Upper lobe of left lung (tissue), 6 donors: ENCODE results near the gene GLT8D1. TPM values are rescaled to one million over a fixed set of nuclear protein-coding genes. Genes with fewer than 3 reads are reported as not detected.

Experiments
- ATAC-seq, 2 donors: fragments of 200-7000 bp; cut with Tn5 transposase; one replicate each; pipeline ENCODE4 v1.9.1; 2022; ENCODE audit warnings: mild to moderate bottlenecking in 2 of 2, moderate library complexity in 2 of 2; ENCODE audit not compliant: low FRiP score in 2 of 2
- DNase-seq, 2 donors: peaks; one replicate each; pipeline ENCODE4 v3.0.0-alpha.2; 2019 to 2020
- H3K27ac ChIP-seq, 4 donors: fragments of 200-600 bp; sonication (generic); one replicate each; pipeline ENCODE4 v1.5.1; 2016 to 2019
- H3K27me3 ChIP-seq, 4 donors: fragments of 200-600 bp; sonication (generic); one replicate each; pipeline ENCODE4 v1.5.1; 2017 to 2019
- H3K36me3 ChIP-seq, 4 donors: fragments of 200-600 bp; sonication (generic); one replicate each; pipeline ENCODE4 v1.5.1; 2016 to 2019
- H3K4me1 ChIP-seq, 4 donors: fragments of 200-600 bp; sonication (generic); one replicate each; pipeline ENCODE4 v1.5.1; 2018 to 2019
- H3K4me3 ChIP-seq, 4 donors: fragments of 200-600 bp; sonication (generic); one replicate each; pipeline ENCODE4 v1.5.1; 2017 to 2019; ENCODE audit warnings: mild to moderate bottlenecking in 2 of 4, moderate library complexity in 1 of 4
- H3K9me3 ChIP-seq, 4 donors: fragments of 200-600 bp; sonication (generic); one replicate each; pipeline ENCODE4 v1.5.1; 2018 to 2019
- CTCF ChIP-seq, 6 experiments: fragments of 450-650 bp in 4 of 6; fragments of 200-600 bp in 2 of 6; sonication (generic) in 2 of 6; IDR thresholded peaks; one replicate each; pipeline ENCODE4 v1.5.1; 2016 to 2019; ENCODE audit warnings: antibody characterized with exemption in 6 of 6
- EP300 ChIP-seq, 4 donors: sonication (generic); formaldehyde crosslinking; IDR thresholded peaks; one replicate each; pipeline ENCODE4 v1.5.1; 2017; ENCODE audit warnings: antibody characterized with exemption in 4 of 4, control low read depth in 2 of 4
- POLR2A ChIP-seq, 4 donors: fragments of 450-650 bp; IDR thresholded peaks; one replicate each; pipeline ENCODE4 v1.5.1; 2016 to 2017; ENCODE audit warnings: antibody characterized with exemption in 4 of 4, mild to moderate bottlenecking in 2 of 4
- POLR2AphosphoS5 ChIP-seq, 2 donors: sonication (generic); formaldehyde crosslinking; IDR thresholded peaks; one replicate each; pipeline ENCODE4 v1.5.1; 2017; ENCODE audit warnings: antibody characterized with exemption in 2 of 2
- WGBS, 2 donors: methylation state at CpG; one replicate each; pipeline ENCODE4 v1.1.5; 2017 to 2018; 5-methylcytosine and 5-hydroxymethylcytosine counted together
- total RNA-seq, 6 donors: library from RNA; depleted of rRNA in 4 of 6; stranded (reverse); fragments of >200 nt in 4 of 6; gene quantifications; one replicate each; pipeline versions ENCODE4 v1.1.0 to v1.2.1, GENCODE V29; 2016 to 2021
- donor health status: DM: no; HTN: no; CAD: no; lungs with moderate emphysema.
- donor health status: DM: no; HTN: yes; CAD: no; lungs with severe emphysema.

GLT8D1 gene
- total RNA-seq, 6 donors from 2014 or later: 29.3 to 70.2 (median 38.6) TPM

- TF ChIP-seq CTCF (IDR thresholded peaks at IDR 0.05) (no peak), POLR2AphosphoS5 (IDR thresholded peaks at IDR 0.05) (no peak), POLR2A (IDR thresholded peaks at IDR 0.05) (no peak), EP300 (IDR thresholded peaks at IDR 0.05) (no peak)
- peaks cover 0 to 17% (median 13%) of the 10 kb centered on the region in 4 donors for H3K4me1 ChIP-seq
- H3K36me3 ChIP-seq: peaks cover 0 to 3% (median 0%) of the 10 kb centered on the region in 4 donors
- no peaks in the 10 kb centered on the region for H3K9me3 ChIP-seq
- DNase-seq (no peak), ATAC-seq (no peak)
- no peaks in the 10 kb centered on the region for H3K27me3 ChIP-seq
- H3K4me3 ChIP-seq: no peak overlapping the region
- H3K27ac ChIP-seq: no peak overlapping the region
- WGBS, 2 donors: 93 to 94% methylated on average over 7 of the region's 7 CpGs
These were observed 16.9 kb upstream of the GLT8D1 start for GRCh38 chr3:52722491-52722890.

- H3K27ac ChIP-seq: peak overlapping the region in 1 of 4 donors; percentile 13
- no peaks in the 10 kb centered on the region for H3K9me3 ChIP-seq
- TF ChIP-seq CTCF (IDR thresholded peaks at IDR 0.05) (no peak), POLR2A (IDR thresholded peaks at IDR 0.05) (no peak)
- H3K36me3 ChIP-seq: peaks cover 0 to 3% (median 0%) of the 10 kb centered on the region in 4 donors
- H3K27me3 ChIP-seq: no peaks in the 10 kb centered on the region
- DNase-seq: no peak
- peaks cover 0 to 17% (median 13%) of the 10 kb centered on the region in 4 donors for H3K4me1 ChIP-seq
- no peak for ATAC-seq
- H3K4me3 ChIP-seq: no peak overlapping the region
- 84 to 94% methylated on average over 1 of the region's 1 CpG for WGBS, 2 donors
These were observed 16.1 kb upstream of the GLT8D1 start for GRCh38 chr3:52721730-52722008.

- Histone ChIP-seq H3K36me3 (peaks cover 0 to 3% (median 0%) of the 10 kb centered on the region in 4 donors), H3K27me3 (no peaks in the 10 kb centered on the region), H3K4me1 (peaks cover 0 to 17% (median 13%) of the 10 kb centered on the region in 4 donors), H3K9me3 (no peaks in the 10 kb centered on the region), H3K4me3 (no peak overlapping the region), H3K27ac (peak overlapping the region in 1 of 4 donors; percentile 13)
- DNase-seq (no peak), ATAC-seq (peak; percentile 58 to 66)
- 66% methylated on average over 6 of the region's 6 CpGs for WGBS, 2 donors
- TF ChIP-seq POLR2AphosphoS5 (IDR thresholded peaks at IDR 0.05) (no peak), CTCF (IDR thresholded peaks at IDR 0.05) (no peak), EP300 (IDR thresholded peaks at IDR 0.05) (no peak), POLR2A (IDR thresholded peaks at IDR 0.05) (no peak)
These were observed 15.6 kb upstream of the GLT8D1 start for GRCh38 chr3:52721002-52721729.

- peaks cover 0 to 17% (median 13%) of the 10 kb centered on the region in 4 donors for H3K4me1 ChIP-seq
- H3K27ac ChIP-seq: no peak overlapping the region
- no peak for TF ChIP-seq EP300 (IDR thresholded peaks at IDR 0.05)
- no peak for TF ChIP-seq POLR2AphosphoS5 (IDR thresholded peaks at IDR 0.05)
- no peak for TF ChIP-seq CTCF (IDR thresholded peaks at IDR 0.05)
- TF ChIP-seq POLR2A (IDR thresholded peaks at IDR 0.05): no peak
- no peaks in the 10 kb centered on the region for H3K27me3 ChIP-seq
- no peak overlapping the region for H3K4me3 ChIP-seq
- no peak for DNase-seq
- no peak for ATAC-seq
- H3K9me3 ChIP-seq: no peaks in the 10 kb centered on the region
- H3K36me3 ChIP-seq: peaks cover 0 to 3% (median 0%) of the 10 kb centered on the region in 4 donors
These were observed 14.0 kb upstream of the GLT8D1 start for GRCh38 chr3:52719618-52720017.

- Histone ChIP-seq H3K27ac (no peak overlapping the region), H3K36me3 (peaks cover 0 to 14% (median 3%) of the 10 kb centered on the region in 4 donors), H3K4me1 (peaks cover 0 to 11% (median 6%) of the 10 kb centered on the region in 4 donors), H3K9me3 (no peaks in the 10 kb centered on the region), H3K27me3 (no peaks in the 10 kb centered on the region), H3K4me3 (no peak overlapping the region)
- DNase-seq (peak in 1 of 2 donors; percentile 66), ATAC-seq (no peak)
- 91 to 96% methylated on average over 11 of the region's 11 CpGs for WGBS, 2 donors
- TF ChIP-seq POLR2AphosphoS5 (IDR thresholded peaks at IDR 0.05): no peak
- TF ChIP-seq POLR2A (IDR thresholded peaks at IDR 0.05): no peak
- TF ChIP-seq CTCF (IDR thresholded peaks at IDR 0.05): no peak
- TF ChIP-seq EP300 (IDR thresholded peaks at IDR 0.05): no peak
These were observed 10.2 kb upstream of the GLT8D1 start for GRCh38 chr3:52715714-52716305.
